NB4 (cell line): ENCODE results near the gene BATF3.
"Not testable (repeated sequence)": the region's sequence is repeated elsewhere in the genome, so short reads cannot be mapped to it uniquely, and the experiment has no call there.

Source experiments
- DNase-seq: peaks from one replicate; pipeline ENCODE4 v3.0.0; 2010; ENCODE audit warnings: low read depth
- H3K4me3 ChIP-seq: one replicate; pipeline ENCODE4 v1.5.1; 2011; ENCODE audit warnings: mild to moderate bottlenecking, low read depth, low read length, moderate library complexity
- MYC ChIP-seq: IDR thresholded peaks from 2 replicates; pipeline ENCODE4 v1.6.1; 2011; ENCODE audit warnings: low read depth, low read length
- POLR2A ChIP-seq: IDR thresholded peaks from 2 replicates; pipeline ENCODE4 v1.6.1; 2011; ENCODE audit warnings: mild to moderate bottlenecking; ENCODE audit not compliant: insufficient read length; ENCODE audit errors: extremely low read depth
- TF ChIP-seq, protein P1 (sequence below): IDR thresholded peaks from one replicate; pipeline ENCODE4 v1.5.1; 2012; ENCODE audit warnings: low read depth, low read length
- TF ChIP-seq, protein P2 (sequence below): IDR thresholded peaks from 2 replicates; pipeline ENCODE4 v1.6.1; 2011; ENCODE audit warnings: low read depth, low read length

BATF3 gene

GRCh38 chr1:212712451-212713303 lies 13.0 kb upstream of the BATF3 start:
- no peak overlapping the region for H3K4me3 ChIP-seq
- DNase-seq, result no peak
- TF ChIP-seq POLR2A, result no peak
- TF ChIP-seq, protein P1, sequence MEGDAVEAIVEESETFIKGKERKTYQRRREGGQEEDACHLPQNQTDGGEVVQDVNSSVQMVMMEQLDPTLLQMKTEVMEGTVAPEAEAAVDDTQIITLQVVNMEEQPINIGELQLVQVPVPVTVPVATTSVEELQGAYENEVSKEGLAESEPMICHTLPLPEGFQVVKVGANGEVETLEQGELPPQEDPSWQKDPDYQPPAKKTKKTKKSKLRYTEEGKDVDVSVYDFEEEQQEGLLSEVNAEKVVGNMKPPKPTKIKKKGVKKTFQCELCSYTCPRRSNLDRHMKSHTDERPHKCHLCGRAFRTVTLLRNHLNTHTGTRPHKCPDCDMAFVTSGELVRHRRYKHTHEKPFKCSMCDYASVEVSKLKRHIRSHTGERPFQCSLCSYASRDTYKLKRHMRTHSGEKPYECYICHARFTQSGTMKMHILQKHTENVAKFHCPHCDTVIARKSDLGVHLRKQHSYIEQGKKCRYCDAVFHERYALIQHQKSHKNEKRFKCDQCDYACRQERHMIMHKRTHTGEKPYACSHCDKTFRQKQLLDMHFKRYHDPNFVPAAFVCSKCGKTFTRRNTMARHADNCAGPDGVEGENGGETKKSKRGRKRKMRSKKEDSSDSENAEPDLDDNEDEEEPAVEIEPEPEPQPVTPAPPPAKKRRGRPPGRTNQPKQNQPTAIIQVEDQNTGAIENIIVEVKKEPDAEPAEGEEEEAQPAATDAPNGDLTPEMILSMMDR, result no peak
- no peak for TF ChIP-seq MYC
- TF ChIP-seq, protein P2, sequence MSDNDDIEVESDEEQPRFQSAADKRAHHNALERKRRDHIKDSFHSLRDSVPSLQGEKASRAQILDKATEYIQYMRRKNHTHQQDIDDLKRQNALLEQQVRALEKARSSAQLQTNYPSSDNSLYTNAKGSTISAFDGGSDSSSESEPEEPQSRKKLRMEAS, result no peak

DNA sequence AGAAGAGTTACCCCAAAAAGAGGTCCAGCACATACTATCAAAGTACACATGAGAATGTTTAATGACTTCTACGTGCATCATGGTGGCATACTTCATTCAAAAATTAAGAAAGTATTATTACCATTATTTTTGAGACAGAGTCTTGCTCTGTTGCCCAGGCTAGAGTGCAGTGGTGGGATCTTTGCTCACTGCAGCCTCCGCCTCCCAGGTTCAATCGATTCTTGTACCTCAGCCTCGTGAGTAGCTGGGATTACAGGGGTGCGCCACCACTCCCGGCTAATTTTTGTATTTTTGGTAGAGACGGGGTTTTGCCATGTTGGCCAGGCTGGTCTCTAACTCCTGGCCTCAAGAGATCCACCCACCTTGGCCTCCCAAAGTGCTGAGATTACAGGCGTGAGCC lies 12.3 kb upstream of the BATF3 start:
- H3K4me3 ChIP-seq, DNase-seq: not testable (repeated sequence)

- no peak overlapping the region for H3K4me3 ChIP-seq
- DNase-seq, result no peak
- TF ChIP-seq, protein P1, result no peak
- TF ChIP-seq POLR2A (no peak), MYC (no peak)
- TF ChIP-seq, protein P2, result no peak
Measured at GRCh38 chr1:212710566-212710965, 10.9 kb upstream of the BATF3 start.

- TF ChIP-seq POLR2A, result no peak
- TF ChIP-seq, protein P2, result no peak
- H3K4me3 ChIP-seq, result no peak overlapping the region
- no peak for DNase-seq
Measured at GRCh38 chr1:212703991-212704564, 4.4 kb upstream of the BATF3 start.

DNA sequence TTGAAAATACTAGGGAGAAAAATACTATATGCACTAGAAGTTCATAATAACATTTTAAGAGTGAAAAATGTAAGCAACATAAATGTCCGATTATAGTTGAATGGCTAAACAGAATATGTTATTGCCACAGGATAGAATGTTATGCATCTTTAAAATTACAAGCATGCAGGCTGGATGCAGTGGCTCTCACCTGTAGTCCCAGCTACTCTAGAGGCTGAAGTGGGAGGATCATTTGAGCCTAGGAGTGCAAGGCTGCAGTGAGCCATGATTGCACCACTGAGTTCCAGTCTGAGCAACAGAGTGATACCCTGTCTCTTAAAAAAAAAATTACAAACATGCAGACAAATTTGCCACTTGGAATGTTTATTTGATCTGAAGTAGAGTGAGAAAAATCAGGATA lies 3.0 kb upstream of the BATF3 start:
- H3K4me3 ChIP-seq, result no peak overlapping the region
- DNase-seq, result no peak
- TF ChIP-seq MYC (no peak), POLR2A (no peak)
- TF ChIP-seq, protein P2, result no peak
- TF ChIP-seq, protein P1, result no peak

DNA sequence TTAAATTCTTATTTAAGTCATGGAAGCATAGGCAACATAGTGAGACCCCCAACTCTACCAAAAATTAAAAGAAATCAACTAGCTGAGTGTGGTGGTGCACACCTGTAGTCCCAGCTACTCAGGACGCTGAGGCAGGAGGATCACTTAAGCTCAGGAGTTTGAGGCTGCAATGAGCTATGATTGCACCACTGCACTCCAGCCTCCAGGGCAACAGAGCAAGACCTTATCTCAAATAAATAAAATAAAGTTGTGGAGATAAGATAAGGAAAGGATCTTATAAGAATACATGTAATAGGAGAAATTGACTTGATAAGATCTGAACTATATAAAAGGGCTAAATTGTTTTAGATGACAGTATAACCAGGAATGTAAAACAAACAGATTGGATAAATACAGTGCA lies 2.3 kb upstream of the BATF3 start:
- H3K4me3 ChIP-seq, result no peak overlapping the region
- TF ChIP-seq, protein P2, result no peak
- no peak for TF ChIP-seq MYC
- no peak for TF ChIP-seq POLR2A
- TF ChIP-seq, protein P1, result no peak
- DNase-seq, result no peak
